Left renal cortex interstitium (tissue), 4 donors: ENCODE measurements around the gene PEX5L. TPM values are rescaled to one million over a fixed set of nuclear protein-coding genes. Genes with fewer than 3 reads are reported as not detected.

Experiments used
- DNase-seq, 4 donors: peaks; one replicate each; pipeline ENCODE4 v3.0.0-alpha.2; 2013; ENCODE audit warnings: low read depth in 4 of 4, low spot score in 2 of 4, missing footprints in 1 of 4
- polyA plus RNA-seq, 4 donors: library from polyadenylated mRNA; unstranded; fragments of 120-200 nt; gene quantifications; one replicate each; pipeline ENCODE4 v1.2.1, GENCODE V29; 2013; ENCODE audit not compliant: insufficient read length in 4 of 4

Gene PEX5L
- polyA plus RNA-seq, 4 donors: 0.54 to 0.97 (median 0.58) TPM

- no peak for DNase-seq
Measured at GRCh38 chr3:179853176-179853575, 183.6 kb downstream of the PEX5L start.

- DNase-seq: no peak
Measured at GRCh38 chr3:179852142-179852905, 184.4 kb downstream of the PEX5L start.

- DNase-seq: no peak
Measured at GRCh38 chr3:179848711-179849110, 188.0 kb downstream of the PEX5L start.

GRCh38 chr3:179842061-179842460, 194.7 kb downstream of the PEX5L start:
- no peak for DNase-seq

- DNase-seq: no peak
Measured at GRCh38 chr3:179840985-179841384, 195.8 kb downstream of the PEX5L start.

- DNase-seq: no peak
Measured at GRCh38 chr3:179837374-179837773, 199.4 kb downstream of the PEX5L start.

- no peak for DNase-seq
Measured at GRCh38 chr3:179833294-179833693, 203.4 kb downstream of the PEX5L start.

GRCh38 chr3:179832333-179832854, 204.3 kb downstream of the PEX5L start:
- DNase-seq: no peak

GRCh38 chr3:179829401-179829800, 207.3 kb downstream of the PEX5L start:
- DNase-seq: no peak

- DNase-seq: no peak
Measured at GRCh38 chr3:179828738-179829137, 208.0 kb downstream of the PEX5L start.

- no peak for DNase-seq
Measured at GRCh38 chr3:179826247-179826637, 210.5 kb downstream of the PEX5L start.

- DNase-seq: no peak
Measured at GRCh38 chr3:179825527-179826246, 211.1 kb downstream of the PEX5L start.

GRCh38 chr3:179822296-179822695, 214.4 kb downstream of the PEX5L start:
- no peak for DNase-seq

- DNase-seq: no peak
Measured at GRCh38 chr3:179819379-179819778, 217.4 kb downstream of the PEX5L start.

- DNase-seq: no peak
Measured at GRCh38 chr3:179812096-179812382, 224.7 kb downstream of the PEX5L start.

- DNase-seq: peak; percentile 21 to 37 (median 32)
Measured at GRCh38 chr3:179811321-179812095, 225.2 kb downstream of the PEX5L start.

GRCh38 chr3:179809639-179810038, 227.1 kb downstream of the PEX5L start:
- no peak for DNase-seq

- no peak for DNase-seq
Measured at GRCh38 chr3:179807588-179807987, 229.1 kb downstream of the PEX5L start.

GRCh38 chr3:179806177-179806576, 230.6 kb downstream of the PEX5L start:
- no peak for DNase-seq

GRCh38 chr3:179801856-179802255, 234.9 kb downstream of the PEX5L start:
- no peak for DNase-seq

GRCh38 chr3:179801263-179801662, 235.5 kb downstream of the PEX5L start:
- DNase-seq: no peak
